Stimulated activated CD4-positive, alpha-beta T cell treated with anti-CD3 and anti-CD28 coated beads, Interleukin-2, amount 100 ng/mL, for 24 hours (primary cell): ENCODE data around the gene ZBTB7C.
A peak's percentile ranks its signal among the peaks of the same experiment; 100 is the strongest.

Experiments
- DNase-seq, 2 donors: peaks; one replicate each; pipeline ENCODE4 v3.0.0-alpha.2; 2020

ZBTB7C gene

GRCh38 chr18:48134609-48135008 lies 274.6 kb downstream of the ZBTB7C start:
- no peak for DNase-seq

DNA sequence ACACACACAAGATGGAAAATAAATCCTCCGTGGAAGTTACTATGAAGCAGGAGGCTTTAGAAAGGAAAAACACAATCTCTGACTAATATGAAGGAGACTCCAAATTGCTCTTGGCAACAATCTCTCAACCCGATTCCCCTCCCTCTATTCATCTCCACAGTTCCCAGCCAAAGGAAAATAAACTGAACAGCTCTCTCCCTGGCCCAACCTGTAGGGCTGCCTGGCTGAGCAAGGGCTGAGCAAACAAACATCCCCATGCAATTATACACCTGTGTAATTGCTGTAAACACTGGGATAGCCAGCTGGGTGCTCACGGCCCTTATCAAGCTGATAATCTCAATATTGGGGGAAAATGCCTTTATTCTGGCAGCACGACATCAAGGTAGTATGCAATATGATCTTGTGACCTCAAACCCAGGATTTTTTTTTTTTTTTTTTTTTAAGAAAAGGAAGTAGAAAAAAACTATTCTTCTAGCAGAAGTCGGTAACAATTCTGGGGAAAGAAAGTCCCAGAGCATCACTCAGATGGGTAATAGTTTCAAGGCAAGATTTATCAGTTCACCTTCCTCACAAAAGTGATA lies 275.4 kb downstream of the ZBTB7C start:
- DNase-seq = no peak

- DNase-seq = no peak
These were observed 276.2 kb downstream of the ZBTB7C start for GRCh38 chr18:48132797-48133655.

DNA sequence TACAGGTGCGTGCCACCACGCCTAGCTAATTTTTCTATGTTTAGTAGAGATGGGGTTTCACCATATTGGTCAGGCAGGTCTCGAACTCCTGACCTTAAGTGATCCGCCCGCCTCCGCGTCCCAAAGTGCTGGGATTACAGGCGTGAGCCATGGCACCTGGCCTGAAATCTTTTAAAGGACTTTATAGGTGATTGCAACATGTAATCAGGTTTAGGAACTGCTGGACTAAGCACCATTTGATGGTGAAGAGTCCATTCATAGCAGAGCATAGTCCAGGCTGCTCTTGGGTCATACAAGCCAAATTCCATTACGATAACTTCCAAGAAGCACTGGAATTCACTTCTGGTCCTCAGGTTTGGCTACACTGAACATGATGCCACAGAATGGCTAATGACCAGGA lies 278.1 kb downstream of the ZBTB7C start:
- no peak for DNase-seq

DNA sequence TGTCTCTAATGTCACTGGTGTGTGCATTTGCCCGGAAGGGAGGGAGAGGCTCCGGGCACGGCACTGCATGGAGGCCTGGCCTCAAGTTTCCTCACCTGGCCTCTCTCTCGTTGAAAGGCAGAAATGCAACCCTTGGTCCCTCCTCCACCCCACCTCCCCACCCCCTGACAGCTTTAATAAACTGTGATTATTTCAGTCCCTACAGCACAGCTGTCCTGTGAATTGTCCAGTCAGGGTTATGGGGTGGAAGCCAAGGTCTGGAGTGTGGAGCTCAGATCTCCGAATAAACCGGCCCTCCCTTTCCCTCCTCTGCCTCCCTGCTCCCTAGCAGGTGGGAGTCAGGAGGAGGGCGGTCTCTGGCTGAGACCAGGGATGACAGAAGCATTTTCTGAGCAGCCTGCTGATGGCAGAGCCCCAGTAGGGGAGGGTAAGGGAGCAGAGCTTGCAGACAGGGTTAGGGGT lies 279.5 kb downstream of the ZBTB7C start:
- DNase-seq = no peak

DNA sequence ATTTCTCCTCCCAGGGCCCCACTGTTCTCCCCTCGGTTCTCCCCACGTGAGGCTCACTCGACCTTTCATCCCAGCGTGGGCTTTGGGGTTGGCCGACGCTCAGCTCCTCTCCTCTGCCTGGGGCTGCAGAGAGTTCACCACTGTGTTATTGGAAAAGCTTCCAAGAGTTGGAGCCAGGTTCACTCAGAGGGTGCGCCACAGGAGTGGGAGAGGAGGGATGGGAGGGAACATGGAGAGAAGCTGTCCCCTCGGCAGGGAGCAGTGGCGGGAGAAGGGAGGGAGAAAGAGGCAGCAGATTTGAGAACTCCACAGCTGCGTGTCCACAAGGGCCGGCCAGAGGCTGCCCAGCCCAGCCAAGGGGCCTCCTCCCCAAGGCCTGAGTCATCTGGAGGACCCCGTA lies 281.6 kb downstream of the ZBTB7C start:
- no peak for DNase-seq

DNA sequence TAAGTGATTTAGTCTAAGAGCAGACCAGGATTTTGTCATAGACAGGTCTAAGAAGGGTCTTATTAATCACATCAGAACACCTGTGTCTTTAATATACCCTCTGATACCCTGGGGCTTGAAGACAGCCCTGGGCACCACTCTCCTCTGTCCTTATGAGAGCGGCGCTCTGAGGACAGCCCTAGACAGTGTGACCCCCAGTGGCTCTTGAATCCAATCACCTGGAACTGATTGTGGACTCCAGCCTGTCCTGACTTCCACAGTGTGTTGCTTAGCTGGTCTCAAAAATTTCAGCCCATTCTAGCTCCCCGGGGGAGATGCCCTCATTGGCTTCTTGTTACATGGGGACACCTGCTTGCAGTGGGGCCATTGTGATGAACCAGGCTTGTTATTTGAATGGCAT lies 282.9 kb downstream of the ZBTB7C start:
- no peak for DNase-seq

GRCh38 chr18:48125724-48126123 lies 283.5 kb downstream of the ZBTB7C start:
- no peak for DNase-seq

DNA sequence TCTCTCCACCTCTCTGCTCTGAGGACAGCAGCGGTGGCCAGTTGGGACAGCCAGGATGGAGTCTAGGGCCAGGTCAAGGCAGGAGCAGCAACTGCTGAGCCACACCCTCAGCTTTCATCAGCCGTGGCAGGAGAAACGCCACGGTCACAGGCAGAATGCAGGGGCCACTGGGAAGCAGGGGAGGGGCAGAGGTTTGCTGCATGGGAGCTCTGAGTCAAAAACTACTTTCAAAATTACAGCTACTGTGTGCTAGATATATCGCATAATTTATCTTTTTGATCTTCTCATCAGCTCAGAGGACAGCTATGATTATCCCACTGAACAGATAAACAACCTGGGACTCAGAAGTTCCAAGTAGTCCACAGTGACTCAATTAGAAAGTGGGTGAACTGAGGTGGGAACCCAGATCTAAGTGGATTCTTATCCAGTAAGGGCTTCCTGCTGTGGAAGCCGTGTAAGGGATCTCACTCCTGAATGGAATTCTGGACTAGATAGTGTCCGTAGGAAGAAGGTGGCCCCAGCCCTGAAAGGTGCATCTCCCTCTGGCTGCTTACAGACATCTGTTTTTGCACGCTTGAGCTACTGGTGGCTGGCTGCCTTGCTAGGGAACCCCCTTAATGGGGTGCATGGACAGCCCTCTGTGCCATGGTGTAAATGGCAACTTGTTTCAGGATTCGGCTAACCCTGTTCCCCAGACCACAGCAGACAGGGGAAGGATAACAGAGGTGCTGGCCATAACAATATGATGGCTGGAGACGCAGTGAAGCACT lies 284.1 kb downstream of the ZBTB7C start:
- DNase-seq = peak; percentile 27 to 54

DNA sequence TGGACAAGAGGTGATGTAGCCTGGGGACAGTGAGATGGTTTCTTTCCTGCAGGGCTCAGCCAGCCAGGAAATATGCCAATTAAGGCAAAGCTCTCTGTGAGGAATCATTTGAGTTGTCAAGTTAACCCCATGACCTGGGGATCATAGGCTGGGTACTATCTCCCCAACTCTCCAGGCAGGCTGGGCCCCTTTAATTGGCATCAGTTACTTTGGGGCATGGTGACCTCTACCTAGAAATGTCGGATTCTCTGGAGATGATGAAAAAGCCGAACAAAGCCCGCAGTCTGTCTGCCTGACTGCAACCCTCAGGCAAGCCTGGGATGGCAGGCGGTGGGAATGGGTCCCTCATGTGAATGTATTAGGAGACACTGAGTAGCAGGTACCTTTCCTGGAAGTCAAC lies 285.2 kb downstream of the ZBTB7C start:
- no peak for DNase-seq

GRCh38 chr18:48123324-48123723 lies 285.9 kb downstream of the ZBTB7C start:
- DNase-seq = no peak

- no peak for DNase-seq
These were observed 286.4 kb downstream of the ZBTB7C start for GRCh38 chr18:48122816-48123215.

DNA sequence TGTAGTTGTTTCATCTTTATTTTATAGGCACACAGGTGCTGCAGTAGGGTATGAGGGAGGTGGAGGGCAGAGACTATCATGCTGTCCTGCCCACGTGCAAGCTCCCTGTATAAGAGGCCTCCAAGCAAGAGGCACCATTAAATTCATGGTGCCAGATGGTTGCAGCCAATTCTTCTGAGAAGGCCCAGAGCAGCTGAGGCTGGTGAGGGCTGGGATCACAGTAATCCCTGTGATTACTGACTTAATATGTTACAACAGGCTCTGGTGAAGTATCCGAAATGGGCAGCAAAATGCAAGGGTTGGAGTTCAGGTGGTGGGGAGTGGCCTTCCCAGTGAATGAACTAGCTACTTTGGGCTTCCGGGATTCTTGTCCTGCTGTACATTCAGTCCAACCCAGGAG lies 286.8 kb downstream of the ZBTB7C start:
- DNase-seq = no peak

DNA sequence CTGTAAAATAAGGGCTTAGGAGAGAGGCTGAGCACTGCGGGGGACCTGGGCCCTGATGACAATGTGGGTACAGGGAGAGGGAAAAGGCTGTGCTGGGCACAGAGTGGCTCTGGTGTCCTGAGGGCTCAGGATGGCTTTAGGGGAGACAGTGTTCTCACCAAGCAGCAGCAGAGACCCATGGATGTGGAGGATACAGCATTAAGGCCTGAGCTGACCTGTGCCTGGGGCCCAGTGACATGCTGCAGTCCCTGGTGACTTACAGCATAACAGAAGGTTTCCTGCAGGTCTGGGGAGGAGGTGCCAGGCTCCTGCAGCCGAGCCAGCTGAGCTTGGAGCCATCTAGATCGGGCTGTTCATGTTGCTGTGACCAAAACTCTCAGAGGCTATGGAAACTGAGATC lies 287.4 kb downstream of the ZBTB7C start:
- DNase-seq = no peak

GRCh38 chr18:48119204-48119603 lies 290.0 kb downstream of the ZBTB7C start:
- no peak for DNase-seq

- no peak for DNase-seq
These were observed 292.1 kb downstream of the ZBTB7C start for GRCh38 chr18:48116873-48117630.

DNA sequence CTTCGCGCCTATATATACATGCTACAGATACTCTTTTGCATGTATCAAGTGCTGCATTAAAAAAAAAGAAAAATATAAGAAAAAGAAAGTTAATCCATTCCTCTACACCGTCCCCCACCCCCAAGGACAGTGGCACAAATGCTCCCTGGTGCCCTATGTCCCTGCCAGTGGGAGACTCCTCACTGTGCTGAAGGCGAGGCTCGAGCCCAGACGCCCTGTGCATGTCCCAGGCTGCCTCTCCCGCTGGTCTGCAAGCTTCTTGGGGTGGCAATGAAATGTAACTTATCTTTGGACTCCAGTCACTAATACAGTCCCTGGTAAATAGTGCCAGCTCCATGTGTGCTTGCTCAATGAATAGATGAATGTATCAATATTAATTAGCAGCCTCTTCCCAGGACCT lies 293.2 kb downstream of the ZBTB7C start:
- no peak for DNase-seq

DNA sequence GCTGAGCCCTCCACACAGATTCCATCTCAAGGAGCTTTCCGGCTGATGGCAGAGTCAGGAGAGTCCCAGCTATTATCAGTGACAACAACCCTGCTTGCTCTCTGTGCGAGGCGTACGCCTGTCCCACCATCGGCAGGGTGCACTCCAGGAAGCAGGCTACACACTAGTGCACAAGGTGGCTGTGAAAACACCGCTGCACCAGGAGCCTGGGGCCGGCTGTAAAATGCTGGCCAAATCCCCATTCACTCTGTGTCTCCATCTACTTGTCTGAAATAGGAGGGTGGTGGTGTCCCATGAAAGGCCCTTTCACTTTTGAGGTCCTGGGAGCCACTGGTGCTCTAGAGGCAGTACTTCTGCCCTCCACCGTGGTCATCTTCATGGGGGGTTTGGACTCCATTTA lies 295.5 kb downstream of the ZBTB7C start:
- DNase-seq = no peak

GRCh38 chr18:48111587-48111986 lies 297.6 kb downstream of the ZBTB7C start:
- no peak for DNase-seq

DNA sequence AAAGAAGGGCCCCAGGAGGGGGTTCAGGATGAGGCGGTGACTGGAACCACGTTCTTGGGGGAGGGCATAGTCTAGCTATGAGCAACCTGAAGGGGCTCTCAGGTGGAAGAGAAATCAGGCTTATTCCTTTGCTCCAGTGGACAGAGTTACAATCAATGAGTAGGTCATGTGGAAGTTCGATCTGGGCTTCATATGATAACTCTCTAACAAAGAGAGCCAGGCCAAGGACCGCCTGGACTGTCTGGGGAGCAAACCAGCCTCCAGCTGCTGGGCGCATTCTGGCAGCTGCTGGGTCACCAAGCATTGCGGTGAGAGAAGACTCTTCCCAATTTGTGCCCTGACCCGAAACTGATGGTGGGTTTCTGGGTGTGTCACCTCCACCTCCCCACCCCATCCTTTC lies 298.4 kb downstream of the ZBTB7C start:
- DNase-seq = no peak

DNA sequence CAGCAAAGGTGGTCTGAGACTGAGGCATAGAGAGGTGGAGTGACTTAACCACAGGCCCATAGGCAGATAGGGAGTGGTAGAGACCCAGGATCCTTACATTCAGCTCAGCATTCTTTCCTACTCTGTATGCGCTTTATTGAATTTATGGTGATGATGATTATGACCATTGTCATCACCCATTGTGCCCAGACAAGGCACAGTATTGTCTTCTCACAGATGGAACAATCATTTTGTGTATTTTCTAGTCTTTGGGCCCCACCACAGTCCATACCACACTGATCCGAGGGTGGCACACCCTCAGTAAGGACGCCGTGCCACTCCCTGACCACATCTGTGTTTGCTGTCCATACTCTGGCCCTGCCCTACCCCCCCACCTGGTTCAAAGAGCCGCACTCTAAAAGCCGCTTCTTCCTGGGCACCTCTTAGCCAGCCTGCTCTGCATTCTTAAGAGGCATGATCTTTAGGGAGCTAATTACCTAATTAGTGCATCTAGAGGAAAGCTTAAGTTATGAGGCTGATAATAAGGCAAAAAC lies 299.2 kb downstream of the ZBTB7C start:
- no peak for DNase-seq

DNA sequence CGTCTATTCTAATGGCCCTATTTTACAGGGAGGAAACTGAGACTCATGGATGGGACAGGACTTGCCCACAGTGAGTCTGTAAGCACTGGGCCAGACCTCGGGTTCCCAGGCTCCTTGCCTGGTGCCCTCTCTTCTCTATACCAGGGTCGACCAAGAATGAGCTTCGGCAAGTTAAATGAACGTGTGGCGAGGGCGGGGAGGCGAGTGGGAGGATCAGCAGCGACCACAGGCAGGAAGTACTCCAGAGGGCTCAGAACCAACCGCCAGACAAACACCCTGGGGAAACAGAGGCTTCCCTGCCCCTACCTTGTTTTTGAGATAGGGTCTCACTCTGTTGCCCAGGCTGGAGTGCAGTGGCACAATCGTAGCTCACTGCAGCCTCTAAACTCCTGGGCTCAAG lies 301.0 kb downstream of the ZBTB7C start:
- DNase-seq = no peak
